Heart left ventricle (tissue), 13 donors: ENCODE data around the gene ZNF839.

Experiments
- POLR2A ChIP-seq, 2 donors: fragments of 450-650 bp; IDR thresholded peaks; one replicate each; pipeline ENCODE4 v1.6.1; 2017; ENCODE audit warnings: antibody characterized with exemption in 2 of 2, mild to moderate bottlenecking in 2 of 2, moderate library complexity in 2 of 2
- TF ChIP-seq, protein P1 (sequence below), 12 donors: fragments of 200-600 bp; sonication (generic) in 4 of 12; IDR thresholded peaks; one replicate each; pipeline versions ENCODE4 v1.5.0 to v1.8.0; 2018 to 2022; ENCODE audit warnings: antibody characterized with exemption in 12 of 12, mild to moderate bottlenecking in 5 of 12
- donor health status: ischemic (EF 13 %, LVEDD 7.1; RV severe dilation, severe dysfunction).
- donor health status: DM: no; HTN: yes; CAD: no.
- donor health status: DM: no; HTN: no; CAD: no.
- donor health status: ischemic (EF 25% LVEDD 6.9; RV normal size, moderate dysfunction).
- donor health status: ischemic (EF 25% LVEDD 5.7; RV mildly dilated, moderate dysfunction).
- donor health status: ischemic (EF 35%, LVEDD 5.7; RV mildly dilated, moderate dysfunction).
- donor health status: nonischemic (EF 11% LVEDD 7.7; RV severe dilation, severe dysfunction).
- donor health status: DM: yes; HTN: yes; CAD: no.
- donor health status: PGD.
- donor health status: ischemic (EF 29% LVEDD 5.4; RV normal size, mild dysfunction).
- donor health status: nonischemic (EF 23%, LVEDD 6.1; RV moderate dilation, normal function).

DNA sequence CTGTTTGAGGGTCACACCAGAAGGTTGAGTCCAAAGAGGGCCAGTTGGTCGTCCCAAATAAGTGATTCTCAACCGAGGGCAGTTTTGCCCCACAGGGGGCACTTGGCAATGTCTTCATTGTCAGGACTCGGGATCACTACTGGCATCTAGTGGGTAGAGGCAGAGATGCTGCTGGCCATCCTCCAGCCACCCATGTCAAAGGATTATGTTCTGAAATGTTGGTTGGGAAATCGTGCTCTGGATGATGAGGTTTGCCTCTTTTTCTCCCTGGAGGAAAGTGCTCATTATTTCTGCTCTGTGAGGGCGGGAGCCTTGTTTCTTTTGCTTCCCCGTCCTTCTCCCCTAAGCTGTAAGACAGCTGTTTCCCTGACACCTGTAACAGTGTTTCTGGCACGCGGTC, 3.6 kb downstream of the ZNF839 start:
- TF ChIP-seq, protein P1, sequence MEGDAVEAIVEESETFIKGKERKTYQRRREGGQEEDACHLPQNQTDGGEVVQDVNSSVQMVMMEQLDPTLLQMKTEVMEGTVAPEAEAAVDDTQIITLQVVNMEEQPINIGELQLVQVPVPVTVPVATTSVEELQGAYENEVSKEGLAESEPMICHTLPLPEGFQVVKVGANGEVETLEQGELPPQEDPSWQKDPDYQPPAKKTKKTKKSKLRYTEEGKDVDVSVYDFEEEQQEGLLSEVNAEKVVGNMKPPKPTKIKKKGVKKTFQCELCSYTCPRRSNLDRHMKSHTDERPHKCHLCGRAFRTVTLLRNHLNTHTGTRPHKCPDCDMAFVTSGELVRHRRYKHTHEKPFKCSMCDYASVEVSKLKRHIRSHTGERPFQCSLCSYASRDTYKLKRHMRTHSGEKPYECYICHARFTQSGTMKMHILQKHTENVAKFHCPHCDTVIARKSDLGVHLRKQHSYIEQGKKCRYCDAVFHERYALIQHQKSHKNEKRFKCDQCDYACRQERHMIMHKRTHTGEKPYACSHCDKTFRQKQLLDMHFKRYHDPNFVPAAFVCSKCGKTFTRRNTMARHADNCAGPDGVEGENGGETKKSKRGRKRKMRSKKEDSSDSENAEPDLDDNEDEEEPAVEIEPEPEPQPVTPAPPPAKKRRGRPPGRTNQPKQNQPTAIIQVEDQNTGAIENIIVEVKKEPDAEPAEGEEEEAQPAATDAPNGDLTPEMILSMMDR (IDR thresholded peaks at IDR 0.05): peak; percentile 12 to 59 (median 36)
- no peak for TF ChIP-seq POLR2A (IDR thresholded peaks at IDR 0.05)
